ENCODE results near the gene UCK1. TPM values are rescaled to one million over a fixed set of nuclear protein-coding genes. Genes with fewer than 3 reads are reported as not detected.

Gene UCK1
- polyA plus RNA-seq, 3 donors, result 33.7 to 42.8 (median 36.5) TPM

Other genes starting within 250 kb of the UCK1 start
- 1 to 10 TPM; 1.7 to 2.6 (median 2.6) TPM for gene PLPP7, start 241.5 kb downstream of the UCK1 start, polyA plus RNA-seq (ENCODE audit: insufficient read length in 3 of 3)
- 100 to 1,000 TPM; 177 to 200 (median 196) TPM for gene PRRC2B, start 137.2 kb downstream of the UCK1 start, polyA plus RNA-seq (ENCODE audit: insufficient read length in 3 of 3)
- gene POMT1, start 28.3 kb downstream of the UCK1 start, polyA plus RNA-seq (ENCODE audit: insufficient read length in 3 of 3), result 10 to 100 TPM; 34.0 to 52.1 (median 34.5) TPM
- gene PRRT1B, start 14.3 kb upstream of the UCK1 start, polyA plus RNA-seq (ENCODE audit: insufficient read length in 3 of 3), result 1 to 10 TPM in 2 of 3 donors, under 1 TPM in 1; 0.67 to 1.4 (median 1.1) TPM
- 10 to 100 TPM; 39.7 to 44.1 (median 40.3) TPM for gene RAPGEF1, start 208.8 kb upstream of the UCK1 start, polyA plus RNA-seq (ENCODE audit: insufficient read length in 3 of 3)